ENCODE measurements around the gene CEP95.
"Not testable (repeated sequence)": the region's sequence is repeated elsewhere in the genome, so short reads cannot be mapped to it uniquely, and the experiment has no call there.

CEP95 gene, protein sequence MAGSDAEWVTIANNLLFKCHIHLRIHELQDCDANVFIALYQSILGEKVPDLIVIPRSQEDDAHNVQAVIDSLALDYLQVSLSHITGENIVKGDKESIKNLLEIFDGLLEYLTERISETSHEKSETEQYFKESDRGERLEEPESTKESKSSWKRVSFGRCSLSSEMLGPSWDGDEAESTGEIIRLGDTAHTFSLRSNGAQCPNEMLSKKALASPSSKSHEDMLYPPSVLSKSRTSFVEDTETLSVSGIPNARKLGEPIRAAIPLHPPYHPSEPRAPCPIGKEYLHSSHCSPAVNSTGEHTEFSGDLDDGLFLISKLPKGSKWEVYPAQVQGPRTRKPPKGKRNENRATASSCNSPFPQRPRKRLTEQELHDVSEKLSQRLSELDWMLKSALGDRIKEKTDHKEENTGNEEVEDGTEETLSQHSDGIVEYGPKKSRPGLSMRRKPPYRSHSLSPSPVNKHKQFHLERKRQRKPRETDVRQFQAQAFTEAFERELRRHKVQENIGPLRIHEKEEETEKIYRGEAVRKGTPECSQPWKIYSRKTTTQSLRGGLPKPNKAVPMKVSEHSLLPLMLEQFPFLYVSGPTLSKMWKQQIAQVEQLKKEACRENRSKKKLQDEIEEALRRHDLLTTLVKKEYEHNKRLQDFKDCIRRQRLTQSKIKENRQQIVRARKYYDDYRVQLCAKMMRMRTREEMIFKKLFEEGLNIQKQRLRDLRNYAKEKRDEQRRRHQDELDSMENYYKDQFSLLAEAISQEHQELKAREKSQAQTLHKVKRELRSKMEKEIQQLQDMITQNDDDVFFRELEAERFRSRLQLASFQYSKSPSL

GRCh38 chr17:64506576-64507412 is at the start of gene CEP95:
TSS of gene CEP95 (plus strand) at chr17:64506977. CDS start at chr17:64507098, 121 bp downstream.
- DNase-seq (ENCODE audit: extremely low read depth in 1 of 2, low read depth in 1 of 2) = peak; percentile 90 to 93

DNA sequence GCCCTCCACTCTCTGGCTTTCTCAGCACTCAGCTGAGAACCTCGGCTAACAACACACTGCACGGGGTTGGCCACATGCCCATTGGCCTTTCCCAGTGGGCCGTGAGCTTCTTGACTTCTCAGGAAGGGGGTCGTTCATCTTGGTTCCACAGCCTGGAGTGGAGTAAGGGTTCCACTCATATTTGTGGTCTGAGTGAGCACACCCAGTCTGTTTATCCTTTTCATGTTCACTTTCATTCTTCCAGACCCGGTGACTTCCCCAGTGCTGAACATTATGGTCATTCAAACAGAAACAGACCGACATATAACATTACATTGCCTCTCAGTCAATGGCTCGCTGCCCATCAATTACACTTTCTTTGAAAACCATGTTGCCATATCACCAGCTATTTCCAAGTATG is 49.6 kb upstream of the CEP95 start:
- no peak for DNase-seq (ENCODE audit: extremely low read depth in 1 of 2, low read depth in 1 of 2)

- no peak for DNase-seq (ENCODE audit: extremely low read depth in 1 of 2, low read depth in 1 of 2)
Measured at GRCh38 chr17:64458756-64459155, 48.0 kb upstream of the CEP95 start.

DNA sequence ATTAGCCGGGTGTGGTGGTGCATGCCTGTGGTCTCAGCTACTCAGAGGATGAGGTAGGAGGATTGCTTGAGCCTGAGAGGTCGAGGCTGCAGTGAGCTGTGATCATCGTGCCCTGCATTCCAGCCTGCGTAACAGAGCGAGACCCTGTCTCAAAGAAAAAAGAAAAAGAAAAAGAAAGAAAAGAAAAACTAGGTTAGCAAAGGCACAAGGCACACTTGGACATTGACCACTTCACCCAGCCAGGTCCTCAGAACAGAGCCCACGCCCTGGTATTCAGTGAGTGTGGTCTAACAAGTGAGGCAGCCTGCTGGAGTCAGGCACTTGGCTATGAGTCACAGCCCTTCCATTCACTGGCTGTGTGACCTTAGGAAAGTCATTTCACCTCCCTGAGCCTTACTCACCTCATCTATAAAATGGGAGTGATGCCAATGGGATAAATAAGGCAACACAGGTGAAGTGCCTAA is 47.5 kb upstream of the CEP95 start:
- DNase-seq (ENCODE audit: extremely low read depth in 1 of 2, low read depth in 1 of 2) = no peak

DNA sequence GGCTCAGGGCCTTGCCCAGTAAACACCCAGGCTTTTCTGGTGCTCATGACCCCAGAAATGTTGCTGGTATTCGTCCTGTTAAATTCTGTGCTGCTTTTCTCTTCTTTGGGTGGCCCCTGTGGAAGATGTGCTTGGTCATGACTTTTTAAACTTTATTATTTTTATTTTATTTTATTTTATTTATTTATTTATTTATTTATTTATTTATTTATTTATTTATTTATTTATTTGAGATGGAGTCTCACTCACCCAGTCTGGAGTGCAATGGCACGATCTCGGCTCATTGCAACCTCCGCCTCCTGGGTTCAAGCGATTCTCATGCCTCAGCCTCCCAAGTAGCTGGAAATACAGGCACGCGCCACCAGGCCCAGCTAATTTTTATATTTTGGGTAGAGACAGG is 47.0 kb upstream of the CEP95 start:
- not testable (repeated sequence) for DNase-seq (ENCODE audit: extremely low read depth in 1 of 2, low read depth in 1 of 2)

GRCh38 chr17:64460955-64461354 is 45.8 kb upstream of the CEP95 start:
- no peak for DNase-seq (ENCODE audit: extremely low read depth in 1 of 2, low read depth in 1 of 2)

DNA sequence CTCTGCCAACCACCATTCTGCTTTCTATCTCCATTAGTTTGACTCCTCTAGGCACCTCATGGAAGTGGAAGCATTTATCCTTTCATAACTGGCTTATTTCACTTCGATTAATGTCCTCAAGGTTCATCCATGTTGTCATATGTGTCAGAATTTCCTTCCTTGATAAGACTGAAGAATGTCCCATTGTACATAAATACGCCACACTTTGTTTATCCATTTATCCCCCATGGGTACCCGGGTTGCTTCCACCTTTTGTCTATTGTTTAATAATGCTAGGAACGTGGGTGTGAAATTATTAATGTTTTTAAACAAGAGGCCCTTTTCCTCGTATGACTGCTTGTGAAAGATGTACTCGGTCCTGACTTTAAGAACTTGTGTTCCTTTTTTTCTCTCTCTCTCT is 45.0 kb upstream of the CEP95 start:
- DNase-seq (ENCODE audit: extremely low read depth in 1 of 2, low read depth in 1 of 2) = no peak

DNA sequence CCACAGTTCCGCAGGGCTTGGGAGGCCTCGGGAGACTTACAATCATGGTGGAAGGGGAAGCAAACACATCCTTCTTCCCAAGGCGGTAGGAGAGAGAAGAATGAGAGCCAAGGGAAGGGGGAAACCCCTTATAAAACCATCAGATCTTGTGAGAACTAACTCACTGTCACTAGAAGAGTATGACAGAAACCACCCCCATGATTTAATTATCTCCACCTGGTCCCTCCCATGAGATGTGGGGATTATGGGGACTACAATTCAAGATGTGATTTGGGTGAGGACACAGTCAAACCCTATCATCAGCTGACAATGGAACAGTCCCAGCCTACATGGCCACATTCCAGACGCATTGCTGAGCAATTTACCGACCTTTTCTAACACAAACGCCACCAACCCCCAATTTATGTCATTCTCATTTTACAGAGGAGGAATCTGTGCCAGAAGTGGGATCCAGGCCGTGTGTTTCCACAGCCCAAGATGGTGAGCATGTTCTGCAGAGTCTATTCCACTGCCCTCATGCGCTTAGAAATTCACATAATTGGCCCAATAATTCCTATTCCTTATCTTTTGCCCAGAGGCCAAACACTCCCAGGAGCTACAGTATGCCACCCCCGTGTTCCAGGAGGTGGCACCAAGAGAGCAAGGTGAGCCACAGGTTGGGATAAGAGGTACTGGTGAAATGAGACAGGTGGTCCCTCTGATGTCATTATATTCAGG is 40.6 kb upstream of the CEP95 start:
- no peak for DNase-seq (ENCODE audit: extremely low read depth in 1 of 2, low read depth in 1 of 2)

DNA sequence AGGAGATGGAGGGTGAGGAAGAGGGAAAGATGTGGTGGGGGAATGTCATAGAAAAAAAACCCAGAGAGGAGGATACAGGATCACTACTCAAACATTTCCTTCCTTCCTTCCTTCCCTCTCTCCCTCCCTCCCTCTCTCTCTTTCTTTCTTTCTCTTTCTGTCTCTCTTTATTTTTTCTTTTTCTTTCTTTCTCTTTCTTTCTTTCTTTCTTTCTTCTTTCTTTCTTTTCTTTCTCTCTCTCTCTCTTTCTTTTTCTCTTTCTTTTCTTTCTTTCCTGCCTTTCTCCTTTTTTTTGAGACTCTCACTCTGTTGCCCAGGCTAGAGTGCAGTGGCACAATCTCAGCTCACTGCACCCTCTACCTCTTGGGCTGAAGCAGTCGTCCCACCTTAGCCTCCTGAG is 39.9 kb upstream of the CEP95 start:
- DNase-seq (ENCODE audit: extremely low read depth in 1 of 2, low read depth in 1 of 2) = not testable (repeated sequence)

DNA sequence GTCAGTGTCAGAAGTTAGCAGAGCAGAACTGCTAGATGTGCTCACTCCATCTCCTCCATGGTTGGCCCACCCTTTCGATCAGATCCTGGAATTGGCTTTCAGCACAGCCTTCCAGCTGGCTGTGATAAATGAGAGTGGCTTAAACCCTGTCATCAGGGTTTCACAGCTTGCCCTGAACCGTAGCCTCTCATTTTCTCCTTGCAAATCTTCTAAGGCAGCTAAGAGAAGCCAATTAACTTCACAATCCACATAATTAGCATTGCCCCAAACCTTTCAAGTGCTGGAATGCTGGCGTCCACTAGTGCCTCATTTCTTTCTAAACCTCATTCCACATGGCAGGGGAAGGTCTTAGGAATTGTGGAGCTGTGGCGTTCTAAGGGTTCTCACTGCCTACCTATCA is 36.2 kb upstream of the CEP95 start:
- DNase-seq (ENCODE audit: extremely low read depth in 1 of 2, low read depth in 1 of 2) = no peak

DNA sequence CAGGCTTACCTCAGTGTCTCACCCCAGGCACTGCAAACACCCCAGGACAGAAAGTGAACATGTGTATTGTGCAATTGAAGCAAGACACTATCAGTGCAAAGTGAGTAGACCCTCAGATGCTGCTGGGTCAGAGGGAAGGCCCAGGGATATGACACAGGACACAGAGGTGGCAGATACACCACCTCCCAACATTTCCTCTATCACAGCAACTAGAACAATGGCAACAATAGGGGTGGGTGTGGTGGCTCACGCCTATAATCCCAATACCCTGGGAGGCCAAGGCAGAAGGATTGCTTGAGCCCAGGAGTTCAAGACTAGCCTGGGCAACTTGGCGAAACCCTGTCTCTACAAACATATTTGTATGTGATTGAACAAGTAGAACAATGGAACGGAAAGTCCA is 35.3 kb upstream of the CEP95 start:
- no peak for DNase-seq (ENCODE audit: extremely low read depth in 1 of 2, low read depth in 1 of 2)

DNA sequence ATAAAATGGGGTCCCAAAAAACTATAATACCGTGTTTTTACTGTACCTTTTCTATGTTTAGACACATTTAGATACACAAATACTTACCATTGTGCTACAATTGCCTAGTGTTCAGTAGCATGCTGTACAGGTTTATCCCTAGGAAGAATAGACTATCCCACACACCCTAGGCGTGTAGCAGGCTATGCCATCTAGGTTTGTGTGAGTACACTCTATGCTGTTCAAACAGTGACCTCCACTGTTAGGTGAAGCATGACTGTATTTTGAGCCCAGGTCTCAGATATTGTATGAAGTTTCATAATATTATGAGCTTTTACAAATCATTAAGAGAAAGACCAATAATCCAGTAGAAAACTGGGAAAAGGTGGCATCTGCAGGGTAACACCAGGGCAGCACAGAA is 34.2 kb upstream of the CEP95 start:
- no peak for DNase-seq (ENCODE audit: extremely low read depth in 1 of 2, low read depth in 1 of 2)

- DNase-seq (ENCODE audit: extremely low read depth in 1 of 2, low read depth in 1 of 2) = no peak
Measured at GRCh38 chr17:64477849-64478248, 28.9 kb upstream of the CEP95 start.

DNA sequence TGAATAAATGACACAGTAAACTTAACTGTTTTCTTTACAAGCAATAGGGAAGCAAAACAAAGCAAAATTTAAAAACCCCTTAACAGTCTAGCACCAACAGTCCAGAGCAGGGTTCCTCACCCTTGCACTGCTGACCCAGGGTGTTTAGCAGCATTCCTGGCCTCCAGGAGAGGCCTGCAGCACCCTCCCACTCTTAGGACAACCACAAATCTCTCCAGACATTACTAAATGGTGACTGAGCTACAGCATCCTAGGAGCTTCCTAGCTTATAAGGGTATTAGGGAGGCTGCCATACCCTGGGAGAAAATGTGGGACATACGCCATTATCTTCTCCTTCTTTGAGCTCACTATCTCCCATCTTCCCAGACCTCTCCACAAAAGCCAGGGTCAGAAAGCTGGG is 25.8 kb upstream of the CEP95 start:
- DNase-seq (ENCODE audit: extremely low read depth in 1 of 2, low read depth in 1 of 2) = no peak

- no peak for DNase-seq (ENCODE audit: extremely low read depth in 1 of 2, low read depth in 1 of 2)
Measured at GRCh38 chr17:64484380-64484779, 22.4 kb upstream of the CEP95 start.

GRCh38 chr17:64488301-64488700 is 18.5 kb upstream of the CEP95 start:
- no peak for DNase-seq (ENCODE audit: extremely low read depth in 1 of 2, low read depth in 1 of 2)

DNA sequence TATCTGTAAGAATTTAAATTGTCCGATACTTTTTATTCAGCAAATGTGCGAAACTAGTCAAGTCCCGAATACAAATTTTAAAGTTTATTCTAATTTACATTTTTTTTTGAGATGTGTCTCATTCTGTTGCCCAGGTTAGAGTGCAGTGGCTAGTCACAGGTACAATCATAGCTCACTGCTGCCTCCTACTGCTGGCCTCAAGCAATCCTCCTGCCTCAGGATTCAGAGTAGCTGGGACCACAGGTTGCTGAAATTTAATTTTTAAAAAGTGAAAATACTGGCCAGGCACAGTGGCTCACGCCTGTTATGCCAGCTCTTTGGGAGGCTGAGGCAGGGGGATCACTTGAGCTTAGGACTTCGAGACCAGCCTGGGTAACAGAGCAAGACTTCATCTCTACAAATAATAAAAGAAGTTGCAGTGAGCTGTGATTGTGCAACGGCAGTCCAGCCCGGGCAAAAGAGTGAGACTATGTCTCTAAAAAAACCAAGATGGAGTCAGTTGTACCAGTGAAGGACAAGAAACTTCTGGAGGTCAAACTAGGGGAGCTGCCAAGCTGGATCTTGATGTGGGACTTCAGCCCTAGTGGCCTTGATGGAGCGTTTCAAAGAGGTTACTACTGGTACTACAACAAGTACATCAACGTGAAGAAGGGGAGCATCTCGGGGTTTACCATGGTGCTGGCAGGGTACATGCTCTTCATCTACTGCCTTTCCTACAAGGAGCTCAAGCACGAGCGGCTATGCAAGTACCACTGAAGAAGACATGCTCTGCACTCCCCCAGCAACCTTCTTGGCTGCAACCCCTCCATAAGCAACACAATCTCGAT is 15.5 kb upstream of the CEP95 start:
- peak in 1 of 2 donors; percentile 28 for DNase-seq (ENCODE audit: extremely low read depth in 1 of 2, low read depth in 1 of 2)

- no peak for DNase-seq (ENCODE audit: extremely low read depth in 1 of 2, low read depth in 1 of 2)
Measured at GRCh38 chr17:64491994-64492393, 14.8 kb upstream of the CEP95 start.

DNA sequence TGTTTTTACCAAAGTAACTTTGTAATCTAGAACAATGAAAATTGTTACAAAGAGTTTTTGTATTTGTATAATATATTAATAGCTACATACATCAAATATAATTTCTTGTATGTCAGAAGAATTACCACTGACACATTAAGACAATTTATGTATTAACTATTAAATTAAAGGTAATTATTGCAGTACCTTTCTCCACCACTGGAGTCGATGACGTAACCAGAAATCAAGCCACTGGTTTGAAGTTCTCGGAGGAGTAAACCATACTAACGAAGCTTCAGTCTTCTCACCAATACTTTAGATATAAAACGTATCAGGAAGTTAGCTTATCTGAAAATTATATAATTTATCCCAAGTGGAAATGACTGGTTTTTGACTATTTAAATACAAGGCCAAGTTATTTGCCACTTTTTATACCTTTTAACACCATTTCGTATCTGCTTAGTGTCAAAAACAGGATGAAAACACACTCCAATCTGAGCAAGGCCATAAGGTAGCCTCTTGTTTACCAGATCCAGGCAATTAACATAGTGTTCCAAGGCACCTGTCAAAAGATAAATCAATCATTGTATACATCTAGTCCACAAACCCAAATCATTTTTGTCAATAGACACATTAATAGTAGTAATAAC is 14.2 kb upstream of the CEP95 start:
- DNase-seq (ENCODE audit: extremely low read depth in 1 of 2, low read depth in 1 of 2) = no peak
